Measurements from ENCODE around the gene IER5L.
A peak's percentile ranks its signal among the peaks of the same experiment; 100 is the strongest.

The IER5L gene

GRCh38 chr9:129222819-129223218 is 44.8 kb upstream of the IER5L start:
- TF ChIP-seq CTCF (IDR thresholded peaks at IDR 0.05; ENCODE audit: borderline replicate concordance, insufficient read depth, low read depth, low read length) = no peak

DNA sequence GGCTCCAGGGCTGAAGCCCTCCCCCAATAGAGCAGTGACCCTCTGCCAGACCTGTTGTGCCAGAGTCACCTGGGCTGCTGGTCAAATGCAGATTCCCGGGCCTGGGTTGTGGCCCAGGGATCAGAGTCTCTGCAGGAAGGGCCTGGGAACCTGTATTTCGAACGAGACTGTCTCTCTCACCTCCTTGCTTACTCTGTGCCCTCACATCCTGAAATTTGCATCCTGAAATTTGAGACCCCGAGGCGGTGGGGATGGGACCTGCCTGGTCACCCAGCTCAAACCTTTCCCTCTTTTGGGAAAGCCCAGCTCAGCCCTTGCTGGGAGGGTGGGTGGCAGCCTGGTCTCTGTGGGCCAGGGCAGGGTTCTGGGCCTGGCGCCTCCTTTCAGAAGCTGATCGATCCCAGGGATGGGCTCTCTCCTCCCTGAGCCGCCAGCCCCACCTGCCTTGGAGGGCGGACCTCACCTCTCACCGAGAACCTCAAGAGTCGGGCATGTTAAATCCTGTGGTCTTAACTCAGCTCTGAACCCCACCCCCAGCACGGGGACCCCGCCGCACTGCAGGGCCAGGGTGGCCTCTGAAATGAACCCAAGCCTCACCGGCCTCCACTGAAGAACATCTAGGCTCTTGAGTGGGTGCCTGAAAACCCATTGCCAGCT is 44.0 kb upstream of the IER5L start:
- no peak for TF ChIP-seq CTCF (IDR thresholded peaks at IDR 0.05; ENCODE audit: borderline replicate concordance, insufficient read depth, low read depth, low read length)
- no peak overlapping the region for H3K4me3 ChIP-seq (ENCODE audit: low read depth, low read length)

More at GRCh38 chr9:129222819-129223218, 44.8 kb upstream of the IER5L start:
- no peak overlapping the region for H3K4me3 ChIP-seq (ENCODE audit: low read depth, low read length)

- H3K4me3 ChIP-seq (ENCODE audit: low read depth, low read length) = peak overlapping the region; percentile 19
- TF ChIP-seq CTCF (IDR thresholded peaks at IDR 0.05; ENCODE audit: borderline replicate concordance, insufficient read depth, low read depth, low read length) = no peak
These were observed 43.2 kb upstream of the IER5L start for GRCh38 chr9:129221233-129221632.

DNA sequence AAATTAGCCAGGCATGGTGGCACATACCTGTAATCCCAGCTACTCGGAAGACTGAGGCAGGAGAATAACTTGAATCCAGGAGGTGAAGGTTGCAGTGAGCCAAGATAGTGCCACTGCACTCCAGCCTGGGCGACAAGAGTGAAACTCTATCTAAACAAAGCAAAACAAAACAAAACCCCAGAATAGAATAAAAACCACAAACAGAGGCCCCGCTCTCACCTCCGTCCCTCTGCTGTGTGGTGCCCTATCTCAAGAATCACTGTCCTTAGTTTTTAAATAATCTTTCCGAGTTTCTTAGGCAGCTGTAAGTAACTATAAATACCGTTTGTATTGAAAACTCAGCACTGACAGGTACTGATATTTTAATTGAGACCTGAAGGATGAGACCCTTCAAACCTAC is 42.7 kb upstream of the IER5L start:
- no peak overlapping the region for H3K4me3 ChIP-seq (ENCODE audit: low read depth, low read length)
- TF ChIP-seq CTCF (IDR thresholded peaks at IDR 0.05; ENCODE audit: borderline replicate concordance, insufficient read depth, low read depth, low read length) = no peak

GRCh38 chr9:129218918-129219317 is 40.9 kb upstream of the IER5L start:
- TF ChIP-seq CTCF (IDR thresholded peaks at IDR 0.05; ENCODE audit: borderline replicate concordance, insufficient read depth, low read depth, low read length) = no peak
- H3K4me3 ChIP-seq (ENCODE audit: low read depth, low read length) = no peak overlapping the region

DNA sequence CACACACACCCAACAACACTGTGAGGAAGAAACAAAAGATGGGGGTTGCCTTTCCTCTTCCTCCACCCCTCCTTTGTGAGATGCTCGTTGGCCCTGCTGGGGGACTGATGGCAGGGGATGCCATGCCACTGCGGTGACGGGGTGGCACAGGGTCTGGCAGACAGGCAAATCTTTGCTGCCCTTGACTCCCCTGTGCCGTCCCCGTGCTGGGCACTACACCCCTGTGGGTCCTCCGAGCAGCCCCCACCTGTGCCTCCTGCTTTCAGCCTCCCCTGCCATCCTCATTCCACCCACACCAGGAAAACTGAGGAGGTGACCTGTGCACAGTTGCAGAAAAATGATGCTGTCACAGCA is 40.2 kb upstream of the IER5L start:
- no peak overlapping the region for H3K4me3 ChIP-seq (ENCODE audit: low read depth, low read length)
- TF ChIP-seq CTCF (IDR thresholded peaks at IDR 0.05; ENCODE audit: borderline replicate concordance, insufficient read depth, low read depth, low read length) = no peak

GRCh38 chr9:129213551-129213950 is 35.5 kb upstream of the IER5L start:
- TF ChIP-seq CTCF (IDR thresholded peaks at IDR 0.05; ENCODE audit: borderline replicate concordance, insufficient read depth, low read depth, low read length) = no peak
- H3K4me3 ChIP-seq (ENCODE audit: low read depth, low read length) = no peak overlapping the region
